ENCODE data around the gene CERK. TPM values are rescaled to one million over a fixed set of nuclear protein-coding genes. Genes with fewer than 3 reads are reported as not detected.

The CERK gene
- total and polyA plus RNA-seq, 10 donors: 13.7 to 47.1 (median 34.8) TPM

DNA sequence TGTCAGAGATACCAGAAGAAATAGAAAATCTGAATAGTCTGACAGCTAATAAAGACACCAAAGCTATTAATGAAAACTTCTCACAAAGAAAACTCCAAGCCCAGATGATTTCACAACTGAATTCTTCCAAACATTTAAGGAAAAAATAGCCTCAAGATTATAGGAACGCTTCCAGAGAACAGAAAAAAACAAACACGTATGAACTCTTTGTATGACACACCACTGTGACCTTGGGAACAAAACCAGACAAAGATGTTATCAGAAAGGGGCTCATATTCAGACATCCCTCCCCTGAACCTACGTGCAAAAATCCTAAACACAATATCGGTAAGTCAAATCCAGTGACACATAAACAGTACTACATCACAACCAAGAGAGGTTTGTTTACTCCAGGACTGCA lies 23.5 kb downstream of the CERK start:
- H3K27ac ChIP-seq: no peak overlapping the region
- TF ChIP-seq, protein P1, sequence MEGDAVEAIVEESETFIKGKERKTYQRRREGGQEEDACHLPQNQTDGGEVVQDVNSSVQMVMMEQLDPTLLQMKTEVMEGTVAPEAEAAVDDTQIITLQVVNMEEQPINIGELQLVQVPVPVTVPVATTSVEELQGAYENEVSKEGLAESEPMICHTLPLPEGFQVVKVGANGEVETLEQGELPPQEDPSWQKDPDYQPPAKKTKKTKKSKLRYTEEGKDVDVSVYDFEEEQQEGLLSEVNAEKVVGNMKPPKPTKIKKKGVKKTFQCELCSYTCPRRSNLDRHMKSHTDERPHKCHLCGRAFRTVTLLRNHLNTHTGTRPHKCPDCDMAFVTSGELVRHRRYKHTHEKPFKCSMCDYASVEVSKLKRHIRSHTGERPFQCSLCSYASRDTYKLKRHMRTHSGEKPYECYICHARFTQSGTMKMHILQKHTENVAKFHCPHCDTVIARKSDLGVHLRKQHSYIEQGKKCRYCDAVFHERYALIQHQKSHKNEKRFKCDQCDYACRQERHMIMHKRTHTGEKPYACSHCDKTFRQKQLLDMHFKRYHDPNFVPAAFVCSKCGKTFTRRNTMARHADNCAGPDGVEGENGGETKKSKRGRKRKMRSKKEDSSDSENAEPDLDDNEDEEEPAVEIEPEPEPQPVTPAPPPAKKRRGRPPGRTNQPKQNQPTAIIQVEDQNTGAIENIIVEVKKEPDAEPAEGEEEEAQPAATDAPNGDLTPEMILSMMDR (IDR thresholded peaks at IDR 0.05 in 8 of 11, conservative IDR thresholded peaks at IDR 0.05 in 3 of 11): no peak
- TF ChIP-seq POLR2A (IDR thresholded peaks at IDR 0.05) (no peak), POLR2AphosphoS5 (IDR thresholded peaks at IDR 0.05) (no peak)
- WGBS, 5 donors: 65 to 84% (median 70%) methylated on average over 4 of the region's 4 CpGs

DNA sequence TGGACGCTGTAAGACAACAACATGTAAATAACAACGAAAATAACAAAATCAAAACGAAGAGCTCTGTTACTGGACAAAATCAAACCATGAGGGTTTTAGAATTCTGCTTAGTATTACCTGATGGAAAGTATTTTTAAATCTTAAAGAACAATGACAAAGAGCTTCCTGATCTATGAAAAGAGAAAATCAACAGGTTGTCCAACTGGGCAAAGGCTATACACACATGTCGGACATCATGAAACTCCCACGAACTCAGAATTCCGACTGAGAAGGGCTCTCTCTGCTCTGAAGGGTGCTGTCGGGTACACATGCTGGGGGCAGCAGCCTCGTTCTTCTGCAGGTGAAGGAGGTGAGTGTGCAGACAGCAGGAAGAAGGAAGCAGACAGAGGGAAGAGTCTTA lies 25.8 kb downstream of the CERK start:
- Histone ChIP-seq H3K4me3 (no peak overlapping the region), H3K4me1 (peaks cover 0 to 16% (median 6%) of the 10 kb centered on the region in 6 donors), H3K27ac (no peak overlapping the region), H3K9me3 (no peaks in the 10 kb centered on the region), H3K36me3 (peaks cover 0 to 95% (median 68%) of the 10 kb centered on the region in 6 donors), H3K27me3 (replicated peaks in 1 of 7) (no peaks in the 10 kb centered on the region)
- DNase-seq: no peak
- intact Hi-C loops (cut with DNase I; ENCODE audit: low total_unique reads): no loop called here
- TF ChIP-seq POLR2AphosphoS5 (IDR thresholded peaks at IDR 0.05): no peak
- TF ChIP-seq, protein P1 (IDR thresholded peaks at IDR 0.05 in 8 of 11, conservative IDR thresholded peaks at IDR 0.05 in 3 of 11): no peak
- no peak for TF ChIP-seq POLR2A (IDR thresholded peaks at IDR 0.05)
- 94 to 97% (median 95%) methylated on average over 8 of the region's 8 CpGs for WGBS, 5 donors

More for the DNA sequence above, 23.5 kb downstream of the CERK start:
- no peak overlapping the region for H3K4me3 ChIP-seq
- no peaks in the 10 kb centered on the region for H3K27me3 ChIP-seq (replicated peaks in 1 of 7)
- peaks cover 0 to 16% (median 6%) of the 10 kb centered on the region in 6 donors for H3K4me1 ChIP-seq
- peaks cover under 1 to 95% (median 67%) of the 10 kb centered on the region in 6 donors for H3K36me3 ChIP-seq
- no peak for DNase-seq
- H3K9me3 ChIP-seq: no peaks in the 10 kb centered on the region
- intact Hi-C loops (cut with DNase I; ENCODE audit: low total_unique reads): no loop called here

DNA sequence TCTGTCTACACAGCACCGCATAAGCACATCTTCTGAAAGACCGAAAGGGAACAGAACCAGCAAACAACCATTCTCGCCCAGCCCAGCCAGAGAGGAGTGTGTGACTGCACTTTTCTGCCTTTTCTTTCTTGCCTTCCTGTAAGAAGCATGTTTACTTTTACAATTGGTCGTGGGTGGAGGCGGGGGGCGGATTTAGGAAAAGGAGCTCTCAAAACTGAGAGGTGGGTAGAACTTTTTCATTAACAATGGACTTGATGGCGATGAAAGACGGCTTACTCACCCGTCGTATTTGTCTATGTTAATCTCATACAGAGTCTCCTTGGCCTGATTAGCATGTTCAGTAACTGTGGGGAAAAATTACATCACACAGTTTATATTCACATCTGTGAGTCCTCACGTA lies 27.2 kb downstream of the CERK start:
- intact Hi-C loops (cut with DNase I; ENCODE audit: low total_unique reads): no loop called here
- WGBS, 5 donors: 94 to 97% (median 95%) methylated on average over 11 of the region's 11 CpGs

DNA sequence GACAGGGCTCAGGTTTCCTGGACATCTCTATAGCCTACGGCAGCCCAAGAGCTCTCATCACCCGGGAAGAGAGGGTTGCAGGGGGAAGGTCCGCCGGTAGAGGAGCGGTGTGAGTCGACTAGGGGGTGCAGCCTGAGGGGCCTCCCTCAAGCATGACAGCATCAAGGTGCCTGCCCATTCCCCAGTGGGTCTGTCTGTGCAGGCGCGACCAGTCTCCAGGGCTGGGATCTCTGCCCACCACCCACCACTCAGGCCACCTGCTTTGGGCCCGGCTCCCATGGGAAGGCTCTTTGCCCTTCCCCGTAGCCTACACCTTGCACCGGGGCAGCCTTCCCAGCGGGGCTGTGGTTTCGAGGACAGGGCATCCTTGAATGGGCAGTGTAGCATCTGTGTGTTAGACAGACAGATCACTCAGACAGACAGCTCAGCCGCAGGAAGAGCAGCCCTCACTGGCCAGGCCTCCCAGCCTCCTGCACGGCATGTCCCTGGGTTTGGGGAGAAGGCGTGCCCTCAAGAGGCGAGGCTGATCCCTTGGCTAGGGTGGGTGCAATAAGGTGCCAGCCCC lies 29.2 kb downstream of the CERK start:
- H3K4me3 ChIP-seq: no peak overlapping the region
- TF ChIP-seq POLR2AphosphoS5 (IDR thresholded peaks at IDR 0.05) (peak in 1 of 3 donors; percentile 35), POLR2A (IDR thresholded peaks at IDR 0.05) (no peak)
- TF ChIP-seq, protein P1 (IDR thresholded peaks at IDR 0.05 in 8 of 11, conservative IDR thresholded peaks at IDR 0.05 in 3 of 11): no peak
- DNase-seq: no peak
- H3K4me1 ChIP-seq: peaks cover 0 to under 1% (median 0%) of the 10 kb centered on the region in 6 donors
- intact Hi-C loops (cut with DNase I; ENCODE audit: low total_unique reads): no loop called here
- no peaks in the 10 kb centered on the region for H3K27me3 ChIP-seq (replicated peaks in 1 of 7)
- no peaks in the 10 kb centered on the region for H3K9me3 ChIP-seq
- H3K27ac ChIP-seq: no peak overlapping the region
- 79 to 94% (median 89%) methylated on average over 14 to 17 of the region's 17 CpGs for WGBS, 5 donors
- H3K36me3 ChIP-seq: peaks cover 2 to 98% (median 86%) of the 10 kb centered on the region in 6 donors

More for the DNA sequence above, 27.2 kb downstream of the CERK start:
- H3K4me3 ChIP-seq: no peak overlapping the region
- DNase-seq: no peak
- no peaks in the 10 kb centered on the region for H3K9me3 ChIP-seq
- H3K27me3 ChIP-seq (replicated peaks in 1 of 7): no peaks in the 10 kb centered on the region
- H3K27ac ChIP-seq: no peak overlapping the region
- H3K4me1 ChIP-seq: peaks cover 0 to 16% (median 6%) of the 10 kb centered on the region in 6 donors
- TF ChIP-seq POLR2AphosphoS5 (IDR thresholded peaks at IDR 0.05) (no peak), POLR2A (IDR thresholded peaks at IDR 0.05) (no peak)
- TF ChIP-seq, protein P1 (IDR thresholded peaks at IDR 0.05 in 8 of 11, conservative IDR thresholded peaks at IDR 0.05 in 3 of 11): no peak
- peaks cover 1 to 95% (median 73%) of the 10 kb centered on the region in 6 donors for H3K36me3 ChIP-seq

Measured in spleen (tissue), 11 donors.